Measurements from ENCODE around the gene TMPRSS6. TPM values are rescaled to one million over a fixed set of nuclear protein-coding genes. Genes with fewer than 3 reads are reported as not detected.

The TMPRSS6 gene
- total RNA-seq, 1 donor = not detected

DNA sequence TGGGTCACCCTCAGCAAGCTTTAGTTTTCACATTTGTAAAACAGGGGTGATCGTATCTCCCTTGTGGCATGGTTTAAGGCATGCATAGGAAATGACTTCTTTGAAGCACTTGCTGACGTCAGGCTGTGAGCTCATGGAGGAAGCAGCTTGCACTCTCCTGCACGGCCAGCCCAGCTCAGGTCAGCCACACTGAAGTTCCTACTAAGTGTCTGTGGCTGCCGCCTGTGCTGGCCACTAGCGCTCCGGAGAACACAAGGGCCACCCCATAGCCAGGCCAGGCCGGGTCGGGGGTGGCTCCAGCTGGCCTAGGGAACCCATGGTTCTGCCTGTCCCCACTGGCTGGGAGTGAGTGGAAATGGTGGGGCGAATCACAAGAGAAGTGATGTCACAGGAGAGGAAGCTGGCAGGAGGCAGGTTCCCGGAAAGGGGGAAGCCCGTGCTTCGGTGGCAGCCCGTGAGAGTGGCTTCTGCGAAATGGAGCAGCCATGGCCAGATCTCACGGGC is 29.8 kb downstream of the TMPRSS6 start:
- no peaks in the 10 kb centered on the region for H3K79me2 ChIP-seq (ENCODE audit: insufficient read depth, low read length)
- H2AFZ ChIP-seq (ENCODE audit: low read length) = no peak overlapping the region

GRCh38 chr22:37079158-37079557 is 30.4 kb downstream of the TMPRSS6 start:
- no peaks in the 10 kb centered on the region for H4K20me1 ChIP-seq (ENCODE audit: insufficient read depth, low read length)
- H3K27ac ChIP-seq (ENCODE audit: low read depth, low read length) = no peak overlapping the region
- no peak overlapping the region for H3K4me3 ChIP-seq (ENCODE audit: insufficient read depth, low read length)
- no peaks in the 10 kb centered on the region for H3K4me1 ChIP-seq (ENCODE audit: insufficient read depth, low read length)
- no peak for TF ChIP-seq CTCF (IDR thresholded peaks at IDR 0.05; ENCODE audit: extremely low read depth, low read depth, low read length)
- no peak for DNase-seq (ENCODE audit: insufficient read length, low spot score, missing footprints)
- no peaks in the 10 kb centered on the region for H3K36me3 ChIP-seq (ENCODE audit: insufficient read depth, low read length)
- no peak overlapping the region for H2AFZ ChIP-seq (ENCODE audit: low read length)
- H3K4me2 ChIP-seq (ENCODE audit: insufficient read depth, low read length) = no peak overlapping the region
- H3K79me2 ChIP-seq (ENCODE audit: insufficient read depth, low read length) = no peaks in the 10 kb centered on the region
- peaks cover 23% of the 10 kb centered on the region for H3K27me3 ChIP-seq (ENCODE audit: insufficient read depth, low read length)
- H3K9me3 ChIP-seq (ENCODE audit: low read depth, low read length) = no peaks in the 10 kb centered on the region

More for the DNA sequence above, 29.8 kb downstream of the TMPRSS6 start:
- Histone ChIP-seq H3K27me3 (ENCODE audit: insufficient read depth, low read length) (peaks cover 23% of the 10 kb centered on the region), H3K4me3 (ENCODE audit: insufficient read depth, low read length) (no peak overlapping the region), H3K36me3 (ENCODE audit: insufficient read depth, low read length) (no peaks in the 10 kb centered on the region), H3K27ac (ENCODE audit: low read depth, low read length) (no peak overlapping the region), H3K9me3 (ENCODE audit: low read depth, low read length) (no peaks in the 10 kb centered on the region), H3K4me2 (ENCODE audit: insufficient read depth, low read length) (no peak overlapping the region), H3K4me1 (ENCODE audit: insufficient read depth, low read length) (no peaks in the 10 kb centered on the region), H4K20me1 (ENCODE audit: insufficient read depth, low read length) (no peaks in the 10 kb centered on the region)
- no peak for TF ChIP-seq CTCF (IDR thresholded peaks at IDR 0.05; ENCODE audit: extremely low read depth, low read depth, low read length)
- no peak for DNase-seq (ENCODE audit: insufficient read length, low spot score, missing footprints)

GRCh38 chr22:37077802-37078448 is 31.6 kb downstream of the TMPRSS6 start:
- Histone ChIP-seq H3K36me3 (ENCODE audit: insufficient read depth, low read length) (no peaks in the 10 kb centered on the region), H3K4me3 (ENCODE audit: insufficient read depth, low read length) (no peak overlapping the region)

More at GRCh38 chr22:37077802-37078448, 31.6 kb downstream of the TMPRSS6 start:
- Histone ChIP-seq H3K79me2 (ENCODE audit: insufficient read depth, low read length) (no peaks in the 10 kb centered on the region), H3K4me1 (ENCODE audit: insufficient read depth, low read length) (no peaks in the 10 kb centered on the region), H4K20me1 (ENCODE audit: insufficient read depth, low read length) (no peaks in the 10 kb centered on the region), H3K27me3 (ENCODE audit: insufficient read depth, low read length) (peaks cover 19% of the 10 kb centered on the region), H2AFZ (ENCODE audit: low read length) (no peak overlapping the region), H3K27ac (ENCODE audit: low read depth, low read length) (no peak overlapping the region), H3K4me2 (ENCODE audit: insufficient read depth, low read length) (no peak overlapping the region), H3K9me3 (ENCODE audit: low read depth, low read length) (no peaks in the 10 kb centered on the region)
- peak; percentile 90 for TF ChIP-seq CTCF (IDR thresholded peaks at IDR 0.05; ENCODE audit: extremely low read depth, low read depth, low read length)
- DNase-seq (ENCODE audit: insufficient read length, low spot score, missing footprints) = peak; percentile 98
